GM18519 (cell line): ENCODE results near the gene ZNF879.
A peak's percentile ranks its signal among the peaks of the same experiment; 100 is the strongest.

Experiments
- ATAC-seq: cut with Tn5 transposase; IDR thresholded peaks from one replicate; pipeline ENCODE4 v1.9.1; 2021; ENCODE audit warnings: mild to moderate bottlenecking, moderate library complexity; ENCODE audit not compliant: unreplicated experiment, low FRiP score

ZNF879 gene

GRCh38 chr5:178998441-178998840 lies 25.2 kb upstream of the ZNF879 start:
- ATAC-seq: no peak

- no peak for ATAC-seq
These were observed 17.0 kb upstream of the ZNF879 start for GRCh38 chr5:179006564-179006963.

DNA sequence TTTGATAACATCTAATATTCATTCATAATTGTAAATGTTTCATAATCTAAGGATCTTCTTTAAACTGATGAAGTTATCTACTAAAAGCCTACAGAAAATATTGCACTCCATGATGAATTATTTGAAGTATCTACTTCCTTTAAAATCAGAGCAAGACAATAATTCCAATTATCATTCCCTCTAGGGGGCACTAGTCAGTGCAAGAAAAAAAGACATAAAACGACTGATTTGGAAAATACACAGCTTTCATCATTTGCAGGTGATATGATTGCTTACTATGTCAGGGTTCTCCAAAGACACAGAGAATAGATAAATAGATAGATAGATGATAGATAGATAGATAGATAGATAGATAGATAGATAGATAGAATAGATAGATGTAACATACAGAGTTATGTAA lies 14.9 kb upstream of the ZNF879 start:
- ATAC-seq: no peak

DNA sequence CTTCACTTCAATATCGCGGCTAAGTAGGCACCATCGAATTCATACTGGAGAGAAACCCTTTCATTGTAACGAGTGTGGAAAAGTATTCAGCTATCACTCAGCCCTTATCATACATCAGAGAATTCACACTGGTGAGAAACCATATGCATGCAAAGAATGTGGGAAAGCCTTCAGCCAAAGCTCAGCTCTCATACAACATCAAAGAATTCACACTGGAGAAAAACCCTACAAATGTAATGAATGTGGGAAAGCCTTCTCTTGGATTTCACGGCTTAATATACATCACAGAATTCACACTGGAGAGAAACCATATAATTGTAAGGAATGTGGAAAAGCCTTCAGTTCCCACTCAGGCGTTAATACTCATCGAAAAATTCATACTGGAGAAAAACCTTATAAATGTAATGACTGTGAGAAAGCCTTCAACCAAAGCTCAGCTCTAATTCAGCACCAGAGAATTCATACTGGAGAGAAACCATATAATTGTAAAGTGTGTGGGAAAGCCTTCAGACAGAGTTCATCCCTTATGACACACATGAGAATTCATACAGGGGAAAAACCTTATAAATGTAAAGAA lies 9.5 kb downstream of the ZNF879 start:
- no peak for ATAC-seq

DNA sequence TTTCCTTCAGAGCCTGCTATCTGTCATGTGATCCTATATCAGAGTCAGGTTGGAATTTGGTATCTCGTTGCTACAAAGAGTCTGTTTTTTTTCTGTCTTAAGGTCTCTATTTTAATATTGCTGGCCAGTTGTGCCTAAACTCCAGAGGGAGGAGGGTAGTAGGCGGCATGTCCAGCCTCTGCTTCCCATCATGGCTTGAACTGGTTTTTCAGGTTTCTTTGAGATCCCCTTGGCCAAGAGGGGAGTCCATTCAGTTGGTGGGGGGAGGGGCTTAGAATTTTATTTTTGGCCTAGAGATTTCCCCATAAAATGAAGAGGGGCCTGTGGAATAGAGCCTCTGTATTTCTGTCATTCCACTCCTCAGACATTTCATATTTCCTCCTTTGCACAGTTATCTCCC lies 21.2 kb downstream of the ZNF879 start:
- ATAC-seq: no peak

- ATAC-seq: no peak
These were observed 28.2 kb downstream of the ZNF879 start for GRCh38 chr5:179051784-179052183.

GRCh38 chr5:179054036-179054785 lies 30.6 kb downstream of the ZNF879 start:
- ATAC-seq: no peak

DNA sequence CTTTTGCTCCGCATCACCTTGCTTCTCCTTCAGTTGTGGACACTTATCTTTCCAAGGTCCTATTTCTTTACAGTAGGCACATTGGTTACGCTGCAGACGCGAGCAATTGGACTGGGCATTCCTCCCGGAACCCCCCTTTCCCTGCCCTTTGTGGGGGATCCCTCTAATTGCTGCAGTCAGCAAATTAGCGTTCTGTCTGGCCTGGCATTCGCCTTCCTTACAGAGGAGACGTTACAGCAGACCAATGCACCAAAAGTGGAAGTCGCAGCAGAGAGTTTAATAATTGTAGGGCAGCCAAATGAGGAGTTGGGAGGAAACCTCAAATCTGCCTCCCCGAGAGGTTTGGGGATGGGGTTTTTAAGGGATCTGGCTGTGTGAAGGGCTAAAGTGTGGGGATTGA lies 31.3 kb downstream of the ZNF879 start:
- ATAC-seq: no peak

GRCh38 chr5:179055436-179055835 lies 31.8 kb downstream of the ZNF879 start:
- no peak for ATAC-seq

- no peak for ATAC-seq
These were observed 32.2 kb downstream of the ZNF879 start for GRCh38 chr5:179055841-179056240.

- ATAC-seq: peak; percentile 53
These were observed 36.8 kb downstream of the ZNF879 start, which contains the start of gene ZNF354C for GRCh38 chr5:179060116-179061008. Gene ZNF354C (plus strand): TSS chr5:179060373. CDS start chr5:179062069, 1,696 bp downstream.

DNA sequence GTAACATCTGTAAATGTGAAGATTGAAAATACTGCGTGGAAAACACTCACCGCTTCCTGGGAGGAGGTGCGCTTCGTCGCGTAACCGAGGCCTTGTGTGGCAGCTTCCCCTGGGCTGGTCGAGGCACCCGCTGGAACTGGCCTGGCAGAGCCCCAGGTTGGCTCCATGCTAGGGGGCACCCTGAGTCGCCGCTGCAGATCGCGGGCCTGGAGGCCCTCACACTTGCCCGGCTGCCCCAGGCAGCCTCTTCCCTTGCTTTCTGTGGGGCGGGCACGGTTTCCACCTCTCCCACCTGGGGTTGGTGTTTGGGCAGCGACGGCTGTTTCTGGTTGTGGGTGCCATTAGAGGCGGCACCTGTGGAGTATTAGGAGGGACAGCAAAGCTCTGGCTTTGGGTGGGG lies 37.4 kb downstream of the ZNF879 start:
- ATAC-seq: no peak

- no peak for ATAC-seq
These were observed 42.1 kb downstream of the ZNF879 start for GRCh38 chr5:179065703-179066102.

- ATAC-seq: no peak
These were observed 55.8 kb downstream of the ZNF879 start for GRCh38 chr5:179079165-179079987.

DNA sequence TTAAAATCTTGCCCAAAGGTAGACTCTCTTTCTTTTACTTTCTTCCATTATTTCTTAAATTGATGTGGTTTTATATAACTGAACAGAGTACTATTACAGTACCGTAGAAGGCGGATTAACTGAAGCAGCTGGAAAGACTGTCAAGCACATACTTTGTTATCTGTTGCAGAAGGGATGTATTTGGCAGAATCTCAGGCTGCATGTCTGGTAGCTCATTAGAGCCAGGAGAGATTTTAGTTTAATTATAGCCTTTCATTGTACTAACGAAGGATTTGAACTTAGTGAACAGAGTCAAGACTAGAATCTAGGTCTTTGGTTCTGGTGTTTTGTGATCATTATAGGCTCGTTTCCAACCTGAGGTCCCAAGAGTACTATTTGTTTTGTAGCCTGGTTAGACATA lies 57.1 kb downstream of the ZNF879 start:
- no peak for ATAC-seq
